OCI-LY1 (cell line): ENCODE measurements around the gene ITGB7.

Source experiments
- H2AFZ ChIP-seq: fragments of 200-600 bp; sonication (generic), shearing (Covaris generic); 2 replicates; pipeline ENCODE4 v1.6.0; 2014; ENCODE audit warnings: antibody characterized with exemption, mild to moderate bottlenecking, low read length
- H3F3A ChIP-seq: fragments of 200-600 bp; sonication (generic), shearing (Covaris generic); 2 replicates; pipeline ENCODE4 v1.6.0; 2014; ENCODE audit warnings: mild to moderate bottlenecking, antibody characterized with exemption, low read length, moderate library complexity; ENCODE audit not compliant: insufficient read depth
- H3K27ac ChIP-seq: fragments of 200-600 bp; sonication (generic); 2 replicates; pipeline ENCODE4 v1.5.1; 2014; ENCODE audit warnings: low read length, mixed run types, mild to moderate bottlenecking, low read depth; ENCODE audit not compliant: poor library complexity, severe bottlenecking
- H3K27me3 ChIP-seq: fragments of 200-600 bp; sonication (generic); 2 replicates; pipeline ENCODE4 v1.6.0; 2014; ENCODE audit warnings: antibody characterized with exemption, mild to moderate bottlenecking, low read length, moderate library complexity; ENCODE audit not compliant: insufficient read depth
- H3K36me3 ChIP-seq: fragments of 200-600 bp; sonication (generic); 2 replicates; pipeline ENCODE4 v1.6.1; 2014; ENCODE audit warnings: mild to moderate bottlenecking, antibody characterized with exemption, low read length, moderate library complexity, mixed read lengths; ENCODE audit not compliant: insufficient read depth
- H3K4me1 ChIP-seq: fragments of 200-600 bp; sonication (generic); 2 replicates; pipeline ENCODE4 v1.5.1; 2014; ENCODE audit warnings: mild to moderate bottlenecking, low read length, moderate library complexity; ENCODE audit not compliant: insufficient read depth, severe bottlenecking
- H3K4me2 ChIP-seq: fragments of 200-600 bp; sonication (generic), shearing (Covaris generic); 2 replicates; pipeline ENCODE4 v1.6.1; 2014; ENCODE audit warnings: low read length
- H3K4me3 ChIP-seq: fragments of 200-600 bp; sonication (generic); 2 replicates; pipeline ENCODE4 v1.5.1; 2014; ENCODE audit warnings: low read length, low read depth, mild to moderate bottlenecking, mixed read lengths; ENCODE audit not compliant: poor library complexity, severe bottlenecking
- H3K79me2 ChIP-seq: fragments of 200-600 bp; shearing (Covaris generic); 2 replicates; pipeline ENCODE4 v1.6.1; 2016; ENCODE audit warnings: mixed run types, low read length, mixed read lengths; ENCODE audit not compliant: insufficient read depth
- H3K9ac ChIP-seq: fragments of 200-600 bp; sonication (generic), shearing (Covaris generic); 2 replicates; pipeline ENCODE4 v1.6.1; 2014; ENCODE audit warnings: mild to moderate bottlenecking, low read length, mixed read lengths
- H3K9me2 ChIP-seq: fragments of 200-600 bp; sonication (generic), shearing (Covaris generic); 2 replicates; pipeline ENCODE4 v1.6.1; 2014; ENCODE audit warnings: low read depth, mild to moderate bottlenecking, low read length, mixed read lengths
- H3K9me3 ChIP-seq: fragments of 200-600 bp; shearing (Covaris generic); 2 replicates; pipeline ENCODE4 v1.6.1; 2014; ENCODE audit warnings: low read length, mixed read lengths
- H4K20me1 ChIP-seq: fragments of 200-600 bp; sonication (generic), shearing (Covaris generic); 2 replicates; pipeline ENCODE4 v1.6.0; 2016; ENCODE audit warnings: mild to moderate bottlenecking, low read length; ENCODE audit not compliant: insufficient read depth
- EZH2 ChIP-seq: fragments of 200-600 bp; sonication (generic), shearing (Covaris generic); IDR thresholded peaks from 2 replicates; pipeline ENCODE4 v1.8.0; 2017; ENCODE audit warnings: borderline replicate concordance, mixed run types, mild to moderate bottlenecking, antibody characterized with exemption, low read length, moderate library complexity, mixed read lengths
- TF ChIP-seq, protein P1 (sequence below): fragments of 200-600 bp; sonication (generic), shearing (Covaris generic); IDR thresholded peaks from 2 replicates; pipeline ENCODE4 v1.5.1; 2017; ENCODE audit warnings: mild to moderate bottlenecking, antibody characterized with exemption, low read length, moderate library complexity, mixed read lengths

ITGB7 gene

DNA sequence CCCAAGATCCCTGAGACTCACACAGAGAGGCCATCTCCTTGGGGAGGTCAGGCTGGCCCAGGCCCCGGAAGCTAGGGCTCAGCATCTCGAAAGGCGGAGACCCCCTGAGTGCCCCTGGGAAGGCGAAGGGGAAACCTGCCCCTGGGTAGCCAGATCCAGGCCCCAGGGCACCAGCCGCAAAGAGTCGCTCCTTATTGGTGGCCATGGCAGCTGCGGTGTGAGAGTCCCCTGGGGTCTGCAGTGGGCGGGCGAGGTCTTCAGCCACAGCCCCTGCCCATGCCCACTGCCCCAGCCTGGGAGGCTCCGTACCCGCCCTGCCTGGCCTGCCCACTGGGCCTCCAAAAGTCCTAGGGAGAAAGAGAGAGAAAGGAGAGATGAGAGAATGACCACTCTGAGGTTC is 20.3 kb upstream of the ITGB7 start:
- Histone ChIP-seq H4K20me1 (no peaks in the 10 kb centered on the region), H3K27ac (no peak overlapping the region), H3F3A (no peaks in the 10 kb centered on the region), H3K4me2 (no peak overlapping the region), H3K79me2 (no peaks in the 10 kb centered on the region), H3K9me2 (no peaks in the 10 kb centered on the region), H3K4me3 (no peak overlapping the region), H3K9me3 (no peaks in the 10 kb centered on the region), H3K9ac (no peak overlapping the region), H3K36me3 (no peaks in the 10 kb centered on the region), H3K27me3 (peaks cover 3% of the 10 kb centered on the region), H3K4me1 (peaks cover under 1% of the 10 kb centered on the region), H2AFZ (no peak overlapping the region)
- TF ChIP-seq EZH2: no peak
- TF ChIP-seq, protein P1, sequence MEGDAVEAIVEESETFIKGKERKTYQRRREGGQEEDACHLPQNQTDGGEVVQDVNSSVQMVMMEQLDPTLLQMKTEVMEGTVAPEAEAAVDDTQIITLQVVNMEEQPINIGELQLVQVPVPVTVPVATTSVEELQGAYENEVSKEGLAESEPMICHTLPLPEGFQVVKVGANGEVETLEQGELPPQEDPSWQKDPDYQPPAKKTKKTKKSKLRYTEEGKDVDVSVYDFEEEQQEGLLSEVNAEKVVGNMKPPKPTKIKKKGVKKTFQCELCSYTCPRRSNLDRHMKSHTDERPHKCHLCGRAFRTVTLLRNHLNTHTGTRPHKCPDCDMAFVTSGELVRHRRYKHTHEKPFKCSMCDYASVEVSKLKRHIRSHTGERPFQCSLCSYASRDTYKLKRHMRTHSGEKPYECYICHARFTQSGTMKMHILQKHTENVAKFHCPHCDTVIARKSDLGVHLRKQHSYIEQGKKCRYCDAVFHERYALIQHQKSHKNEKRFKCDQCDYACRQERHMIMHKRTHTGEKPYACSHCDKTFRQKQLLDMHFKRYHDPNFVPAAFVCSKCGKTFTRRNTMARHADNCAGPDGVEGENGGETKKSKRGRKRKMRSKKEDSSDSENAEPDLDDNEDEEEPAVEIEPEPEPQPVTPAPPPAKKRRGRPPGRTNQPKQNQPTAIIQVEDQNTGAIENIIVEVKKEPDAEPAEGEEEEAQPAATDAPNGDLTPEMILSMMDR: no peak

DNA sequence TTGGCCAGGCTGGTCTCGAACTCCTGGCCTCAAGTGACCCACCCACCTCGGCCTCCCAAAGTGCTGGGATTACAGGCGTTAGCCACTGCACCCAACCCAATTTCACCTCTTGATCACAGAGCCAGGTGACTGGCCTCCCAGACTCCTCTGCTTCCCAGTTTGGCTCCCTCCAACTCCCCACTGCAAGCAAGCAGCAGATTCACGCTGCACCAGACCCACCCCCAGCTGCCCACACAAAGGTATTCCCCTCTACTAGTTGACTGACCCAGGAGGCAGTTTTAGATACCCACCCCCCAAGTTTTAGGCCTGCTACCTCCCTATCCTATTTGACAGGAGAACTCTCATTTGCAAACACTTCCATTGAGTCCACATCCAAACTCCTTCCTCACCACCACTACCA is 19.8 kb upstream of the ITGB7 start:
- H3K4me1 ChIP-seq: peaks cover 4% of the 10 kb centered on the region
- no peak overlapping the region for H3K27ac ChIP-seq
- no peaks in the 10 kb centered on the region for H3K36me3 ChIP-seq
- no peak for TF ChIP-seq EZH2
- TF ChIP-seq, protein P1: no peak
- H3K79me2 ChIP-seq: no peaks in the 10 kb centered on the region
- H3K4me2 ChIP-seq: no peak overlapping the region
- H3K9me2 ChIP-seq: no peaks in the 10 kb centered on the region
- no peaks in the 10 kb centered on the region for H4K20me1 ChIP-seq
- H3K4me3 ChIP-seq: no peak overlapping the region
- peaks cover 3% of the 10 kb centered on the region for H3K27me3 ChIP-seq
- no peak overlapping the region for H2AFZ ChIP-seq
- H3K9ac ChIP-seq: no peak overlapping the region
- no peaks in the 10 kb centered on the region for H3K9me3 ChIP-seq
- H3F3A ChIP-seq: no peaks in the 10 kb centered on the region

DNA sequence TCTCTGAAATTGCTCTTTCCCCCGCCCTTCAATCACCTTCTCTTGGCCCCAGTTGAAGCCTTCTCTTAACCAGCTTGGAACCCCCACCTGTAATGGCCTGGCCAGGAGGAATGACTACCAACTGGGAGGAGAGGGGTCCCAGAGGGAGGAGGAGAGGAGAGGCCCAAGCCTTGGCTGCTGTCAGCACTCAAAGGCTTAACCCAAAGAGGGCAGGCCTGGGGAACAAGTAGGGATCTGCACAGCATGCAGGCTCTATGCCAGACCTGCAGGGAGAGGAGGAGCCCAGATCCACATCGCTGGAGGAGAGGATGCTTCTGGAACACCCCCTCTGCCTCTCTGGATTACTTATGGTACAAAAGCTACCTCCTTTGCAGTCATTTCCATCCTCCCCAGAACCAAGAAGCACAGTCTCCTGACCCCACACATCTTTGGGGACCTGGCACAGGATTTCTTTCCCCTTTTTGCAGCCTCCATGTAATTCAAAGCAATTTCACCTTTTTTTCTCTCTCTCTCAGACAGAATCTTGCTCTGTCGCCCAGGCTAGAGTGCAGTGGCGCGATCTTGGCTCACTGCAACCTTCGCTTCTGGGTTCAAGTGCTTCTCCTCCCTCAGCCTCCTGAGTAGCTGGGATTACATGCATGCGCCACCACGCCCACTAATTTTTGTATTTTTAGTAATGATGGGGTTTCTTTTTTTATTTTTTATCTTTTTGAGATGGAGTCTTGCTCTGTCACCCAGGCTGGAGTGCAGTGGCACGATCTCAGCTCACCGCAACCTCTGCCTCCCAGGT is 18.8 kb upstream of the ITGB7 start:
- Histone ChIP-seq H3K36me3 (no peaks in the 10 kb centered on the region), H3K9me3 (no peaks in the 10 kb centered on the region), H3K9me2 (no peaks in the 10 kb centered on the region), H3F3A (no peaks in the 10 kb centered on the region), H4K20me1 (no peaks in the 10 kb centered on the region), H3K27ac (no peak overlapping the region), H3K27me3 (no peaks in the 10 kb centered on the region; the same call in none of the 2 replicates), H3K9ac (no peak overlapping the region), H3K4me3 (no peak overlapping the region), H3K4me2 (no peak overlapping the region), H2AFZ (no peak overlapping the region), H3K79me2 (no peaks in the 10 kb centered on the region), H3K4me1 (peaks cover 8% of the 10 kb centered on the region)
- no peak for TF ChIP-seq EZH2
- TF ChIP-seq, protein P1: no peak
